SK-N-SH treated with all-trans-retinoic acid at 6 μM for 48 hours (cell line): Measurements from ENCODE around the gene SLC44A5.

Experiments
- OSR1 ChIP-seq: fragments of 250-450 bp; sonication (Bioruptor Pico); IDR thresholded peaks from 2 replicates; pipeline ENCODE4 v1.8.0; 2022; ENCODE audit warnings: moderate library complexity, mild to moderate bottlenecking, inconsistent platforms
- PATZ1 ChIP-seq: fragments of 250-450 bp; sonication (Bioruptor Pico); IDR thresholded peaks from 2 replicates; pipeline ENCODE4 v1.8.0; 2020; ENCODE audit warnings: mild to moderate bottlenecking, moderate library complexity, borderline replicate concordance
- POU6F1 ChIP-seq: fragments of 250-450 bp; sonication (Bioruptor Pico); IDR thresholded peaks from 2 replicates; pipeline ENCODE4 v1.8.0; 2021; ENCODE audit warnings: low read depth, mild to moderate bottlenecking, moderate library complexity, borderline replicate concordance
- RARB ChIP-seq: fragments of 250-450 bp; sonication (Bioruptor Pico); IDR thresholded peaks from 2 replicates; pipeline ENCODE4 v1.8.0; 2021; ENCODE audit warnings: mild to moderate bottlenecking, moderate library complexity

DNA sequence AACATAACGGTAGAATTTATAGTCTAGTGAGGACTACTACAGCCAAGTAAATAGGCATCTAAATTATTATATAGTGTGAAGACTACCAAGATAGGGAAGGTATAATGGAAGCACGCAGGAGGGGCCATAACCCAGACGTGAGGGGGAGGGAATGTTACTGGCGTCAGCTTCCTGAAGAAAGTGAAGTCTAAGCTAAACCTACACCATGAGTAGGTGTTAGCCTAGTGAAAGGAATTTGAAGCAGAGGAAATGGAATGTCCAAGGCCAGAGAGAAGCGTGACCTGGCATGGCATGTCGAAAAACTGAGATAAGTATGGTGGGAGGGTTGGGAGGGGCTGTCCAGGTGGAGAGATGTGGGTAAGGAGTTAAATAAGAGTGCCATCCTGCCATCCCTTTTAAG is 140.5 kb downstream of the SLC44A5 start:
- TF ChIP-seq RARB (CRISPR knock-in tag) (no peak), POU6F1 (CRISPR knock-in tag) (no peak), PATZ1 (CRISPR knock-in tag) (no peak), OSR1 (CRISPR knock-in tag) (no peak)
